CD4-positive, alpha-beta T cell (primary cell): ENCODE data around the gene FAAP24. TPM values are rescaled to one million over a fixed set of nuclear protein-coding genes. Genes with fewer than 3 reads are reported as not detected.
"Not testable (repeated sequence)": the region's sequence is repeated elsewhere in the genome, so short reads cannot be mapped to it uniquely, and the experiment has no call there.

ENCODE experiments used
- ATAC-seq: fragments of 200-7000 bp; cut with Tn5 transposase; one replicate; pipeline ENCODE4 v1.10.0; 2022; ENCODE audit warnings: mild to moderate bottlenecking; ENCODE audit not compliant: poor library complexity
- CTCF ChIA-PET: fragments of 350-600 bp; sonication (Branson Sonifier 250); formaldehyde crosslinking; loops from one replicate; lab custom pipeline; 2021; ENCODE audit warnings: antibody characterized with exemption, inconsistent platforms; lab: Charles Lee
- POLR2A ChIA-PET: fragments of 350-600 bp; sonication (Branson Sonifier 250); formaldehyde crosslinking; loops from one replicate; lab custom pipeline; 2021; ENCODE audit warnings: antibody characterized with exemption, inconsistent platforms; lab: Charles Lee
- DNase-seq, 14 experiments: peaks; one replicate each; pipeline ENCODE4 v3.0.0-alpha.2; 2013 to 2020; ENCODE audit warnings: mixed read lengths in 2 of 14
- H3K27ac ChIP-seq, 2 donors: one replicate each; pipeline versions ENCODE4 v1.5.1 to v1.7.0; 2013; ENCODE audit warnings: low read length in 2 of 2, low read depth in 1 of 2, mild to moderate bottlenecking in 1 of 2
- H3K27me3 ChIP-seq, 2 experiments: 1 replicate in 1 of 2; 2 replicates in 1 of 2; pipeline versions ENCODE4 v1.6.1 to v1.7.0; 2013; ENCODE audit warnings: low read length in 2 of 2, control low read depth in 1 of 2, mild to moderate bottlenecking in 1 of 2, moderate library complexity in 1 of 2; ENCODE audit not compliant: insufficient read depth in 2 of 2, control insufficient read depth in 1 of 2
- H3K36me3 ChIP-seq: one replicate; pipeline ENCODE4 v1.6.1; 2013; ENCODE audit warnings: low read length, control low read depth; ENCODE audit not compliant: insufficient read depth
- H3K4me1 ChIP-seq: one replicate; pipeline ENCODE4 v1.6.1; 2013; ENCODE audit warnings: low read length, control low read depth; ENCODE audit not compliant: insufficient read depth
- H3K4me3 ChIP-seq: one replicate; pipeline ENCODE4 v1.5.1; 2013; ENCODE audit warnings: mild to moderate bottlenecking, low read length, moderate library complexity
- H3K9me3 ChIP-seq, 2 experiments: 1 replicate in 1 of 2; 2 replicates in 1 of 2; pipeline versions ENCODE4 v1.6.1 to v1.7.0; 2013; ENCODE audit warnings: low read length in 2 of 2, mild to moderate bottlenecking in 2 of 2, control low read depth in 1 of 2, moderate library complexity in 1 of 2; ENCODE audit not compliant: control insufficient read depth in 1 of 2, insufficient read depth in 1 of 2
- H3K27ac Mint-ChIP-seq: one replicate; pipeline ENCODE4 v1.8.0; 2020; ENCODE audit warnings: mixed read lengths
- H3K27me3 Mint-ChIP-seq: one replicate; pipeline ENCODE4 v1.8.0; 2021; ENCODE audit warnings: mixed read lengths
- H3K36me3 Mint-ChIP-seq: one replicate; pipeline ENCODE4 v1.8.0; 2021; ENCODE audit warnings: low read depth, mixed read lengths
- H3K4me1 Mint-ChIP-seq: one replicate; pipeline ENCODE4 v1.8.0; 2021; ENCODE audit warnings: low read depth, mixed read lengths
- H3K4me3 Mint-ChIP-seq: one replicate; pipeline ENCODE4 v1.8.0; 2020; ENCODE audit warnings: mild to moderate bottlenecking, mixed read lengths
- H3K9me3 Mint-ChIP-seq: one replicate; pipeline ENCODE4 v1.8.0; 2020; ENCODE audit warnings: mixed read lengths
- intact Hi-C, 2 experiments: fragments of 100-400 bp; cut with DNase I in 1 of 2; cut with micrococcal nuclease in 1 of 2; formaldehyde crosslinking; loops; one replicate each; pipeline versions ENCODE4 v1.15.1 to v1.9.0; 2023 to 2025; cut with DNase I, micrococcal nuclease
- total RNA-seq, 174 experiments: library from RNA in 2 of 174; stranded (reverse) in 2 of 174; gene quantifications; one replicate each; pipeline ENCODE4 v1.2.3 and lab custom pipeline; 2021 to 2026
- TF ChIP-seq, protein P1 (sequence below): fragments of 200-600 bp; IDR thresholded peaks from one replicate; pipeline ENCODE4 v1.8.0; 2022; ENCODE audit warnings: antibody characterized with exemption, mild to moderate bottlenecking

FAAP24 gene
- total RNA-seq, 2 experiments from 2014 or later, result 0.91 to 1.4 TPM

DNA sequence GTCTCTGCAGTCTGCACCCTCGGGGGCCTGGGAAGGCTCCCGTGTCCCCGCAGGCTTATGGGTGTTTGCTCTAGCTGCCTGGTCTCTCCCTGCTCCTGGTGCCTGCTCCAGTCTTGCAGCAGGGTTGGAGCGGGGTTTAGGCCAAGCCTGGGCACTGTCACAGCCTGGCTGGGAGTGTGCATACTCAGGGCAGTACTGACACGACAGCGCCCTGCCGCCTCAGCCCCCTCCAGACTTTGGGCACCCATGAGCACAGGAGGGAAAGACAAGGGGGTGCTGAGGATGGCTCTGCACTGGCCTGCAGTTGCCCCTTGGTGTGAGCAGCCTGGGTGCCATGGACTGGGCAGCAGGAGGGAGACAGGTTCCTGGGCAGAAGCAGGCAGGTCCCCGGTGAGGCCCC is 36.0 kb upstream of the FAAP24 start:
- TF ChIP-seq, protein P1, sequence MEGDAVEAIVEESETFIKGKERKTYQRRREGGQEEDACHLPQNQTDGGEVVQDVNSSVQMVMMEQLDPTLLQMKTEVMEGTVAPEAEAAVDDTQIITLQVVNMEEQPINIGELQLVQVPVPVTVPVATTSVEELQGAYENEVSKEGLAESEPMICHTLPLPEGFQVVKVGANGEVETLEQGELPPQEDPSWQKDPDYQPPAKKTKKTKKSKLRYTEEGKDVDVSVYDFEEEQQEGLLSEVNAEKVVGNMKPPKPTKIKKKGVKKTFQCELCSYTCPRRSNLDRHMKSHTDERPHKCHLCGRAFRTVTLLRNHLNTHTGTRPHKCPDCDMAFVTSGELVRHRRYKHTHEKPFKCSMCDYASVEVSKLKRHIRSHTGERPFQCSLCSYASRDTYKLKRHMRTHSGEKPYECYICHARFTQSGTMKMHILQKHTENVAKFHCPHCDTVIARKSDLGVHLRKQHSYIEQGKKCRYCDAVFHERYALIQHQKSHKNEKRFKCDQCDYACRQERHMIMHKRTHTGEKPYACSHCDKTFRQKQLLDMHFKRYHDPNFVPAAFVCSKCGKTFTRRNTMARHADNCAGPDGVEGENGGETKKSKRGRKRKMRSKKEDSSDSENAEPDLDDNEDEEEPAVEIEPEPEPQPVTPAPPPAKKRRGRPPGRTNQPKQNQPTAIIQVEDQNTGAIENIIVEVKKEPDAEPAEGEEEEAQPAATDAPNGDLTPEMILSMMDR, result no peak
- no peak overlapping the region for H3K27ac ChIP-seq
- peaks cover 49% of the 10 kb centered on the region for H3K36me3 Mint-ChIP-seq
- H3K27me3 ChIP-seq, result no peaks in the 10 kb centered on the region
- no peaks in the 10 kb centered on the region for H3K9me3 ChIP-seq
- ChIA-PET CTCF (no interaction called here), POLR2A (no interaction called here)
- H3K4me3 Mint-ChIP-seq, result no peak overlapping the region
- no peaks in the 10 kb centered on the region for H3K9me3 Mint-ChIP-seq
- H3K4me3 ChIP-seq, result no peak overlapping the region
- intact Hi-C loops, result no loop called here
- no peaks in the 10 kb centered on the region for H3K4me1 Mint-ChIP-seq
- no peak overlapping the region for H3K27ac Mint-ChIP-seq
- ATAC-seq (no peak), DNase-seq (no peak)
- H3K27me3 Mint-ChIP-seq, result no peaks in the 10 kb centered on the region
- no peaks in the 10 kb centered on the region for H3K4me1 ChIP-seq
- peaks cover 8% of the 10 kb centered on the region for H3K36me3 ChIP-seq

DNA sequence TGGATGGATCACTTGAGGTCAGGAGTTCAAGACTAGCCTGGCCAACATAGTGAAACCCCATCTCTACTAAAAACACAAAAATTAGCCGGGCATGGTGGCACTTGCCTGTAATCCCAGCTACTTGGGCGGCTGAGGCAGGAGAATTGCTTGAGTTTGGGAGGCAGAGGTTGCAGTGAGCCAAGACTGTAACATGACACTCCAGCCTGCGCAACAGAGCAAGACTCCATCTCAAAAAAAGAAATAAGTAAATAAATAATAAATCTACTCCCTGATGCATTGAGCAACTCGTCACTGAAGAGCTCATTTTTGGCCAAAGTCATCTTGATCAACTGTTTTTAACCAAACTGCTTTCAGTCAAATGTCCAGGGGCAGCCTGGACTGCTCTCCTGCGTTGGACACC is 30.8 kb upstream of the FAAP24 start:
- CTCF ChIA-PET, H3K9me3 ChIP-seq, DNase-seq, H3K27ac ChIP-seq, ATAC-seq, H3K27ac Mint-ChIP-seq, H3K4me1 ChIP-seq, H3K4me3 Mint-ChIP-seq, H3K4me3 ChIP-seq, POLR2A ChIA-PET, H3K9me3 Mint-ChIP-seq, H3K27me3 Mint-ChIP-seq, H3K4me1 Mint-ChIP-seq, H3K27me3 ChIP-seq, intact Hi-C loops: not testable (repeated sequence)
- peaks cover 29% of the 10 kb centered on the region for H3K36me3 ChIP-seq
- peaks cover 58% of the 10 kb centered on the region for H3K36me3 Mint-ChIP-seq

DNA sequence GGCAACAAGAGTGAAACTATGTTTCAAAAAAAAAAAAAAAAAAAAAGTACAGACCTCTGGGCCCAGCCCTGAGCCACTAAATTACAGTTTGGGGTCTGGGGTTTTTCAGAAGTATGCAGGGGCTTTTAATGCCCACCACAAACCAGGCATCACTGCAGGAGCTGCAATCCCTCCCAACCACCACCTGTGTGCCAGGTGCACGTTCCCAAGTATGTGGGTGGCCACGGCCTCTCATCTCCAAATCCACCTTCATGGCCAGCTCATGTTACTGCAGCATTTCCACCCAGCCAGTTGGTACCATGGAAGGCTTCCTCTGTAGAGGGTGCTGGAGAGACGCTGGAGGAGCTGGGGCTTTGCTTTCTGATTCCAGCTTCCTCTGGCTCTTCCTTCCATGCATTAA is 26.8 kb upstream of the FAAP24 start:
- peaks cover 78% of the 10 kb centered on the region for H3K36me3 Mint-ChIP-seq
- POLR2A ChIA-PET, result no interaction called here
- H3K27me3 ChIP-seq, result no peaks in the 10 kb centered on the region
- no peaks in the 10 kb centered on the region for H3K4me1 ChIP-seq
- ATAC-seq (no peak), DNase-seq (no peak)
- no peaks in the 10 kb centered on the region for H3K27me3 Mint-ChIP-seq
- no peak overlapping the region for H3K4me3 ChIP-seq
- intact Hi-C loops, result no loop called here
- TF ChIP-seq, protein P1, result no peak
- no peak overlapping the region for H3K27ac ChIP-seq
- no peak overlapping the region for H3K27ac Mint-ChIP-seq
- H3K4me1 Mint-ChIP-seq, result no peaks in the 10 kb centered on the region
- CTCF ChIA-PET, result no interaction called here
- H3K36me3 ChIP-seq, result peaks cover 49% of the 10 kb centered on the region
- no peak overlapping the region for H3K4me3 Mint-ChIP-seq
- no peaks in the 10 kb centered on the region for H3K9me3 Mint-ChIP-seq
- H3K9me3 ChIP-seq, result peaks cover 0 to 6% of the 10 kb centered on the region in 2 experiments

DNA sequence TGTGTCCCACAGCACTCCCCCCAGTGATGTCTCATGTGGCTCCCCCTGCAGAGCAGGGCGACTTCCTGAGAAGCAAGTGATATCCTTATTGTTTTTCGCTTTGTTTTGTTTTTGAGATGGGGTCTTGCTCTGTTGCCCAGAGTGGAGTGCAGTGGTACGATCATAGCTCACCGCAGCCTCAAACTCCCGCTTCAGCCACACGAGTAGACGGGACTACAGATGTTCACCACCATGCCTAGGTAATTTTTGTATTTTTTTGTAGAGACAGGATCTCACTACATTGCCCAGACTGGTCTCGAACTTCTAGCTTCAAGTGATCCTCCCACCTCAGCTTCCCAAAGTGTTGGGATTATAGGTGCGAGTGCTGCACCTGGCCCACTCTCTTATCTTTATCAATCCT is 5.3 kb upstream of the FAAP24 start:
- intact Hi-C loops, result no loop called here
- peaks cover 7% of the 10 kb centered on the region for H3K4me1 Mint-ChIP-seq
- H3K36me3 ChIP-seq, result peaks cover 4% of the 10 kb centered on the region
- H3K27me3 Mint-ChIP-seq, result no peaks in the 10 kb centered on the region
- peaks cover 47% of the 10 kb centered on the region for H3K36me3 Mint-ChIP-seq
- H3K4me3 ChIP-seq, result no peak overlapping the region
- H3K4me1 ChIP-seq, result peaks cover 11% of the 10 kb centered on the region
- H3K9me3 ChIP-seq, result no peaks in the 10 kb centered on the region
- no peaks in the 10 kb centered on the region for H3K9me3 Mint-ChIP-seq
- TF ChIP-seq, protein P1, result no peak
- ATAC-seq (no peak), DNase-seq (no peak)
- CTCF ChIA-PET, result no interaction called here
- POLR2A ChIA-PET, result no interaction called here
- H3K4me3 Mint-ChIP-seq, result no peak overlapping the region
- H3K27me3 ChIP-seq, result no peaks in the 10 kb centered on the region
- H3K27ac Mint-ChIP-seq, result no peak overlapping the region
- H3K27ac ChIP-seq, result no peak overlapping the region
